H7 (cell line): ENCODE measurements around the gene SH2B3. TPM values are rescaled to one million over a fixed set of nuclear protein-coding genes. Genes with fewer than 3 reads are reported as not detected.

ENCODE experiments used
- DNase-seq: peaks from one replicate; pipeline ENCODE4 v3.0.0; 2012
- H3K27me3 ChIP-seq: 2 replicates; pipeline ENCODE4 v1.6.0; 2011; ENCODE audit warnings: mild to moderate bottlenecking, low read length; ENCODE audit not compliant: control insufficient read depth, insufficient read depth
- H3K36me3 ChIP-seq: replicated peaks from 2 replicates; pipeline ENCODE4 v1.5.1; 2011; ENCODE audit warnings: low read length; ENCODE audit not compliant: control insufficient read depth, insufficient read depth
- H3K4me3 ChIP-seq: 2 replicates; pipeline ENCODE4 v1.5.1; 2011; ENCODE audit warnings: low read depth, mild to moderate bottlenecking, control low read depth, low read length, moderate library complexity; ENCODE audit not compliant: insufficient read depth
- total RNA-seq: library from RNA; depleted of rRNA; stranded (reverse); fragments of >200 nt; shearing (Covaris generic); gene quantifications from 2 replicates; pipeline ENCODE4 v1.2.3, GENCODE V29; 2014

Gene SH2B3
- total RNA-seq, 1 experiment from 2014 or later = 26.8 TPM

DNA sequence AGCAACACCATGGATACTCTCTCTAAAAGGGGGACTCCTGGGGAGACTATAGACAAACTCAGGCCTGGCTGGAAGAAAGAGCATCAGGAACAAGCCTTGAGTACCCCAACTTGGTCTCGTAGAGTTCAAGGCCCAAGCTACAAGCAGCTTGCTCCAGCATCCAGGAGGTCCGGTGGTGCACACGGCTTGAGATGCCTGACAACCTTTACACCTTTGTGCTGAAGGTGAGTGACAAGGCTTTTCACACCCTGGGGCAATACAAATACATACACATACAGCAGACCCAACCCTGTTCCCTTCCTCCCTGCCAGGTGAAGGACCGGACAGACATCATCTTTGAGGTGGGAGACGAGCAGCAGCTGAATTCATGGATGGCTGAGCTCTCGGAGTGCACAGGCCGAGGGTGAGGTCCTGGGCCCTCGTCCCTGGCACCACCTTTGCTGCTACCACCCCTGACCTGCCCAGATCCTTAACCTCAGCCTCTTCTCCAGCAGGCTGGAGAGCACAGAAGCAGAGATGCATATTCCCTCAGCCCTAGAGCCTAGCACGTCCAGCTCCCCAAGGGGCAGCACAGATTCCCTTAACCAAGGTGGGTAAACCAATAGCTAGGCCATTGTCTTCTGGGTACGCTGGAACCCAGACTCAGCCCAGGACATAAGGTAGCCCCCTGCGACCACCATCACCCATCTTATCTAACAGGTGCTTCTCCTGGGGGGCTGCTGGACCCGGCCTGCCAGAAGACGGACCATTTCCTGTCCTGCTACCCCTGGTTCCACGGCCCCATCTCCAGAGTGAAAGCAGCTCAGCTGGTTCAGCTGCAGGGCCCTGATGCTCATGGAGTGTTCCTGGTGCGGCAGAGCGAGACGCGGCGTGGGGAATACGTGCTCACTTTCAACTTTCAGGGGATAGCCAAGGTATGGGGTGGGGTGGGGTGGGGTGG lies 41.2 kb downstream of the SH2B3 start:
- peak; percentile 10 for DNase-seq
- Histone ChIP-seq H3K36me3 (peaks cover 38% of the 10 kb centered on the region), H3K4me3 (no peak overlapping the region), H3K27me3 (no peaks in the 10 kb centered on the region)

DNA sequence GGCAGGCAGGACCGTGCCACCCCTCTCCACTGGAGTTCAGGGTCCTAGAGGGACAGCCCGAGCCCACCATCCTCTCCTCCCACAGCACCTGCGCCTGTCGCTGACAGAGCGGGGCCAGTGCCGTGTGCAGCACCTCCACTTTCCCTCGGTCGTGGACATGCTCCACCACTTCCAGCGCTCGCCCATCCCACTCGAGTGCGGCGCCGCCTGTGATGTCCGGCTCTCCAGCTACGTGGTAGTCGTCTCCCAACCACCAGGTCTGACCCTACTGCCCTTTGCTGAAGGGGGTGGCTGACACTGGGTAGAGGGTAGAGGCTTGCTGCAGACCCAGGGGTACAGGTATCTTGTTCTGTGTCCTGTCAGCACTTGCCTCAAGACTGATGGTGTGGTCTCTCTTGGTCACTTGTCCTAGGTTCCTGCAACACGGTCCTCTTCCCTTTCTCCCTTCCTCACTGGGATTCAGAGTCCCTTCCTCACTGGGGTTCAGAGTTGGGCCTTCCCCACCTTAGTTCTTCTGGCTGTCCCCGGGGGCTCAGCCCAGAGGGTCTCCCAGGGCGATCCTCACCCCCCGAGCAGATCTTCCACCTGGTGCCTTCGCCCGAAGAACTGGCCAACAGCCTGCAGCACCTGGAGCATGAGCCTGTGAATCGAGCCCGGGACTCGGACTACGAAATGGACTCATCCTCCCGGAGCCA lies 42.0 kb downstream of the SH2B3 start:
- peak; percentile 26 for DNase-seq
- Histone ChIP-seq H3K27me3 (no peaks in the 10 kb centered on the region), H3K4me3 (no peak overlapping the region), H3K36me3 (peaks cover 39% of the 10 kb centered on the region)

DNA sequence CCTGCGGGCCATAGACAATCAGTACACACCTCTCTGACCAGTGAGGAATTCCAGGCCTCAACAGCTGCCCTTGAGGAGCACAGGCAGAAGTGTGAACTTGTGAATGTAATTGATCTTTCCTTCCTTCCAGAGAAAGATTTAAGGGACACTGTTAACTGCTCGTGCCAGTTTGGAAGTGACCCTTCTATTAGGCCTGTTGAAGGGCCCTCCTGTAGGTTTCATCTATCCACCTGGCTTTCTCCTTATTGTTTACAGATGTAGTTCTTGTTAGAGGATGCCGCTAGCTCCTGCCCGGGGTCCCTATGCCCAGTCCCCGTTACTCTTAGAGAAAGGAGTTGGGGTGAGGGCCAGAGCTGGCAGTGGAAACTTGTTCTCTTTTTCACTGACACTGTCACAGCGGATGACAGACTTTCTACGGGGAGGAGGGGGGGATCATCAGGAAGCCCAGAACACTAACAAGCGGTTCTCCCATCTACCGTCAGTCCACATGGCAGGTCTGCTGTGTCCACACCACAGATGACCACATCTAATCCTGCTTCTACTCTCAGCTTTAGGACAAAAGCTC lies 42.6 kb downstream of the SH2B3 start:
- DNase-seq = no peak
- no peaks in the 10 kb centered on the region for H3K27me3 ChIP-seq
- no peak overlapping the region for H3K4me3 ChIP-seq
- peaks cover 42% of the 10 kb centered on the region for H3K36me3 ChIP-seq

DNA sequence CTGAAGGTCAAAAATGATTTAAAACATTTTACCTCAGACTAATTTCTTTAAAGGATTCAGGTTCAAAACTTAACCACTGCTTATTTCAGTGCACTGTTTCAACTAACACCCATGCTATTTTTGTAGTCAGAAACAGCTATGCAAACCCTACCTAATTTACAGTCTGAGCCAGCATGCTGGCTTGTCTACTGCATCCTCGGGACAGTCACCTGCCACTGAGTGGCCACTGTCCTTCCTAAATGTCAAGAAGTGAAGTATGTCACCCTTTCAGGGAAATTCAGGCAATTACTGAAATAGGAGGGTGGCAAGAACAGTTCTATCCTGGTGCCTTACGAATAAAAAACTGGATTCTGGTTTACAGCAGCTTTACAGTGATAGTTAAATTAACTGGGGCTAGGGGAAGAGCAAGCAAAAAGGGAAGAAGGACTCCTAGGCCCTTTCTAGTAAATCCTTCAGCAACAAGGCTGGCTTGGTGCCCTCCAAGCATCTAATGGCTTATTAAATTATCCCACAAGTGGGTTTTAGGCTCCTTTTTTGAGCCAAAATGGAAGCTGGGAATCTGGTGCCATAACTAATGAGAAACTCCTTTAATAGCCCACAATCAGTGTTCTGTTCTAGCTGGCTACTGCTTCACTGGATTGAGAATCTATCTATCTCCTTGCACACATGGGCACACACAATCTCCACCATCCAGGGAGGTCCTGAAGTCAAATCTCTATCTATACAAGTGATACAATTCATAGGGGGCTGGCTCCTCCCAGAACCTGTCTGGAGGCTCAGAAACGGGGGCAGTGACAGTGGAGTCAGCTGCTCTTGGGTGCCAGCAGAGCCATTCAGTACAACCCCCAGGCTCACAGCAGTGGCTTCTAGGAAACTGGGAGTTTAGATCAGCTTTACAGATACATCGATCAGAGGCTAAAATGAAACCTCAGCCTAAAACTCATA lies 43.4 kb downstream of the SH2B3 start:
- Histone ChIP-seq H3K36me3 (peaks cover 46% of the 10 kb centered on the region), H3K4me3 (no peak overlapping the region), H3K27me3 (no peaks in the 10 kb centered on the region)
- no peak for DNase-seq

DNA sequence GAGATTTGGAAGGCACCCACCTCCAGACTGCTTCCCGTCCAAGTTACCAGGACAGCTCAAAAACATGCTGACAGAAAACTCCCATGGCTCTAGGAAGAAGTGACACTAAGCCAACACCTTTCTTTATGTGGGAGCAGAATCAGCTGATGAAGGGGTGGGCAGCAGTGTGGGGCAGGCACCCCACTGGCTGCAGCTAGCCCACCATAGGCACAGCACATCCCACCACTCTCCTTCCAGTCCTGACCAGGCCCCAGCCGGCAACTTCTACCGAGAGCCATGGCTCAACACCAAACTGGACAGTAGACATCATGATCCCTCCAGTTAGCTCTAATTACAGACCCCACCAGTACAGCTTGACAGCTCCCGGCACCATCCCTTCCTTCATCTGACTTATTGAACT lies 45.0 kb downstream of the SH2B3 start:
- no peaks in the 10 kb centered on the region for H3K27me3 ChIP-seq
- no peak overlapping the region for H3K4me3 ChIP-seq
- peaks cover 55% of the 10 kb centered on the region for H3K36me3 ChIP-seq
- DNase-seq = no peak

DNA sequence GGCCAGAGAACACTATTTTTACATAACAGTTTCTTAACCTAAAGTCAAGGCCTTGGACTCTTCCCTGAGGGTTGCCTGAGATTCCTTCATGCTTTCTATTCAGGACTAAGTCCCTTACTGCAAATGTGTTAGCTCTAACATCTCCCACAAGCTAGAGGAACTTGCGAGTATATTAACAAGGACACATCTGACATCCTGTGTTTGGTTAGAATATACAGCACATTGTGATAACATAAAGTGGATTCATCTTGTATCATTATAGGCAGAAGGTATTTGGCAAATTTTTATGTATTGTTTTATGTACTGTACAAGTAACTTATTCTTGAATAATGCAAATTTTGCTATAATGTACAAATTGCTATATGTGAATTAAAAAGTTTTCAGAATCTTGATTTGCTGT lies 45.5 kb downstream of the SH2B3 start:
- Histone ChIP-seq H3K27me3 (no peaks in the 10 kb centered on the region), H3K4me3 (no peak overlapping the region), H3K36me3 (peaks cover 57% of the 10 kb centered on the region)
- no peak for DNase-seq

DNA sequence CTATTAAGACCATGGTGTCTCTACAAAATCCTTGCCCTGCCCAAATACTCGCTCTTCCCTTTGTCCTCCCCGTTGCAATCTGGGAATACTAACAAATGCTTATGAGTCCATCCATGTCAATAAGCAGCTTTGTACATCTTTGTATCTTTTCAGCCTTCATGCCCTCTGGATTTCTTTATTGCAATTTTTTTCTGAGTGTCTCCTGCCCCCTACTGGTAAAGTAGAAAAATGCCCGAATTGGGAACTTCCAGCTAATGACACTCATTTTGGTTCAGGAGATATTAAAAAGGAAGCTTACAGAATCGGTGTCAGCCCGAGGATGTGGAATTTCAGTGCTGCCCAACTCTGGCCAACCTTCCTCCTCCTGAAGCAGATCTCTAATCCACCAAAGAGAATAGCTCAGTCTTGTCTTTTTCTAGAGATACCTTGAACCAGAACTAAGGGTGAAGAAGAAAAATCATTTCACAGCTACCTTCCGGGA lies 46.0 kb downstream of the SH2B3 start:
- peak; percentile 70 for DNase-seq
- Histone ChIP-seq H3K27me3 (no peaks in the 10 kb centered on the region), H3K36me3 (peaks cover 55% of the 10 kb centered on the region), H3K4me3 (no peak overlapping the region)

DNA sequence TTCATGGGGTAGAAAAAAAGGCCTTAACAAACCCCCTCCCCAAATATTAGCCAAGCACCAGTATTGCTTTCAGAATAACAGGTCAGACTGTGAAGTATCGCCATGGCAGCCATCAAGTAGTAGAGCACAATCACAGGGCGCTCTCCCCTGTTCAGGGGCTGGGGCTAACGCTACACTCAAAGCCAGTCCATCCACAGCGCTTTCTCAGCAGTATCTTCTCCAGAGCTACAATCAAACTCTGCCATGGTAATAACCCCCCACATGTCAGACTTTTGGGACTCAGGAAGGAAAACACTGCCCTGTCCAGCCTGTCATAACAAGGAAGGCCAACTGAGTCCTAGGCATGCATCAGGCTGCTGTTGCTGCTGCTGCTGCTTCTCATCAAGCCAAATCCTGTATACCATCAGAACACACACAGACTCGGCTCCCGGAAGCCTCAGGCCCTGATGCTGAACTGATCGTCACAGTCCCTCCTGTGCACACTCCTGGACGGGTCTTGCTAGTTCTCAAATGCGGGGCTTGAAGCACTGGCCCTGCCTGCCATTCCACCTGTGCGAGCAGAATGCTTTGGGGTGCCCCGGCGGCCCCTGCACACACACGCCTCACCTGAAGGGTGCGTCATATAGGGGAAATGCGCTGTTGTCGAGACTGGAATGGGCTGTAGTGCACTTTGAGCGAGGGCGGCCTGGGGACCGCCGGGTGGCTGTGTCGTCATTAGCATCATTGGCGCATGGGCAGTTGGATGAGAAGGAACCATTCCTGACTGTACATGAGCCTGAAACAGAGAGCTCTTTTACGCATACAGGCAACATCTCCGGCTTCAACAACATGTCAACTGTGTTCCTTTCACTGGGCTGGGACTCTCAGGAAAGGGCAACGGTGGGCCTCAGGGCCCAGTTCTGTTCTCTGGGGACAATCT lies 47.6 kb downstream of the SH2B3 start:
- H3K4me3 ChIP-seq = no peak overlapping the region
- H3K27me3 ChIP-seq = no peaks in the 10 kb centered on the region
- peak; percentile 28 for DNase-seq
- H3K36me3 ChIP-seq = peaks cover 45% of the 10 kb centered on the region

DNA sequence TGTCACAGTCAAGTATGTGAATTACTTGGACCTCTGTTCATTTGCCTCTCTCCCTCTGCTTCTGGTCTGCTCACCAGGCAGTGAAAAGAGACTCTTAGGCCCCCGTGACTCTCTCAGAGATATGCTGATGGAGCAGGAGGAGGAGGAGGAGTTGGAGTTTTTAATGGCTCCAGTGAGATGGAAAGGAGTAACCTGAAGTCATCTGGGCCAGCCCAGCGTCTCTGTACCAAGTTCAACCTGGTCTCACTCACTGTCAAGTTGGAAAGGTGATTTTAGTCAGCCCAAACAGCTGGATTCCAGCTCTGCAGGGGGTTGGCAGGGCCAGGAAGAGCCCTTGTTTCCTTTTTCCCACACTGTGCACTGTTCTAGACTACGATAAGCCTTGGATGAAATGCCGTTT lies 48.6 kb downstream of the SH2B3 start:
- Histone ChIP-seq H3K36me3 (peaks cover 37% of the 10 kb centered on the region), H3K27me3 (no peaks in the 10 kb centered on the region), H3K4me3 (no peak overlapping the region)
- peak; percentile 24 for DNase-seq

DNA sequence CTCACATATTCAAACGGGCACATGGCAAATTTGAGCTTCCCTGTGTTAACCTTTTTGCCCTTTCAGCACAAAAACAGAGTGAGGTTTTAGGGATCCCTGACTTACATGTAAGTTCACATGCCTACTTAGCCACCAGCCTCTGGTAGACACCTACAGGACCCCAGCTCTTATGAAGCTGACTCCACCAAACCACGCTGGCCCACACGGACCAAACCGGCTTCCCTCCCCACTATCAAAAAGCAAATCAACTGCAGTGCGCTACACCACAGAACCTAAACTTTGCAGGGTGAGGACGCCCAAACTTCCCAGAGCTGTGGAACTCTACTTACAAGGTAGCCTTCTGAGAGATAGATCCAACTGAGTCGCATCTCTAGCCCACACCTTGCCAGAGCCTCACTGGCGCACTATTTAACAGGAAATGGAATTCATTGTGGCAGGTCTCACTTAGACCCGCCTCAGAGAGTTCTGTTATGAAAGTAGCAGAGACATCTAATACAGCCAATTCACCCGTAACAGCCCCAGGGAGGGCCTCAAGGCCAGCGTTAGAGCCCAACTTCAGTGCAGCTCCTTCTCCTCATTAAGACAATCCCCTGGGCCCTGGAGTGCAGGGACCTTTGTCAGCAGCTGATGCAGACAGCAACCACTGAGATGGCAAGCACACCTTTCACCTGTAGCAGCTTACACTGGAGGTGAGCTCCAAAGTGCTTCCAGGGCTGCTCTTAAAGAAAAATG lies 49.2 kb downstream of the SH2B3 start:
- H3K4me3 ChIP-seq = no peak overlapping the region
- peak; percentile 25 for DNase-seq
- no peaks in the 10 kb centered on the region for H3K27me3 ChIP-seq
- H3K36me3 ChIP-seq = peaks cover 34% of the 10 kb centered on the region

DNA sequence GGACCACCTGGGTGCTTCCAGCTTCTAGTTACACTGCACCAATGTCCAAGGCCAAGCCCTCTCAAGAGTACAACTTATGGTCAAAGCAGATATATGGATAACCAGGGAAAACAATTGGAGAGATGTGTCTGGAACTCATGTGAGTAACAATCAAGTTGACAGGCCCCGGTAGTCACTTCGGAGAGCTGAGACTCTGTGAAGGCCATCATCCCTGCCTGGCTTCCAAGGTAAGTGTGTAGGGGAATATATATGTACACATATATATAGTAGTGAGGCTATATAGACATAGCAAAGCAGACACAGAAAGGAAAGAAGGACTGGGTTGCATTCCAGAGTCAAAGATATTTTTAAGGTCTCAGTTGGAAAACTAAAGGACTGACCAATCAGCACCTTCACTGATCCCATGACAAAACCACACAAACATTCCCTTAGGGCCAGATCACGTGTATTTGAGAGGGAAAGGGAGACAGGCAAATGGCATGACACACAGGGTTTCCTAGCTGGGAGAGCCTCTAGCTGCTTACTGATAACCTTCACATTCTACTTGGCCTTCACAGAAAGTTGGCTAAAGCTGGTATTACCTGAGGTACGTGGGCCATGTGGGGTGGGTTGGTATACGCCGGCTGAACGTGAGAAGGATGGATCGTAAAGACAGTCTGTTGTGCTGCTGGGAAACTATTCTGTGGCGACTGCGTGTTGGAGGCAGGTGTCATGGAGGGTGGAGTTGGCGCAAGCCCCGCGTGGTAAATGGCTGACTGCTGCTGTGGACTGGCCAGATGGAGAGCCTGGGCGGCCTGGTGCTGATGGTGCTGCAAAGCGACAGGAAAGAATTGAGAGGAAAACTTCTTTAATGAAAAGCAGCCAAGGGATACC lies 50.0 kb downstream of the SH2B3 start:
- H3K36me3 ChIP-seq = peaks cover 28% of the 10 kb centered on the region
- no peak overlapping the region for H3K4me3 ChIP-seq
- H3K27me3 ChIP-seq = no peaks in the 10 kb centered on the region
- DNase-seq = peak; percentile 8

DNA sequence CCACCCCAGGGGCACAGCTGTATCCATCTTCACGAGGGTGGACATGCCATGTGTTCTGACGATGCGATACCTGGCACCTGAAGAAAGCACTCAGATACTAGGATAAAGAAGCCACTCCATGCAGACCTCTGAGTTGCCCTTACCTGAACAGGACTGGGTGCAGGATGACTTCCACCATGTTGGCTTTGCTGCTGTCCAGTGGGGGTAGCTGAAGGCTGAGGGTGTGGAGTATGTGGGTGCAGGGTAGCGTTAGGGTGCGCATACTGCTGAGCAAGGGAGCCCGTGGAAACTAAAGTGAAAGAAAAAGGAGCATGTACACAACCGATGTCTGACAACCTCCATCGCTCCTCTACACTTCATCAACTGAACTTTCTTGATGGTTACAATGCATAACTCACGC lies 51.3 kb downstream of the SH2B3 start:
- H3K27me3 ChIP-seq = no peaks in the 10 kb centered on the region
- peak; percentile 13 for DNase-seq
- peaks cover 23% of the 10 kb centered on the region for H3K36me3 ChIP-seq
- H3K4me3 ChIP-seq = no peak overlapping the region
